Measurements from ENCODE around the gene SDK1.

DNA sequence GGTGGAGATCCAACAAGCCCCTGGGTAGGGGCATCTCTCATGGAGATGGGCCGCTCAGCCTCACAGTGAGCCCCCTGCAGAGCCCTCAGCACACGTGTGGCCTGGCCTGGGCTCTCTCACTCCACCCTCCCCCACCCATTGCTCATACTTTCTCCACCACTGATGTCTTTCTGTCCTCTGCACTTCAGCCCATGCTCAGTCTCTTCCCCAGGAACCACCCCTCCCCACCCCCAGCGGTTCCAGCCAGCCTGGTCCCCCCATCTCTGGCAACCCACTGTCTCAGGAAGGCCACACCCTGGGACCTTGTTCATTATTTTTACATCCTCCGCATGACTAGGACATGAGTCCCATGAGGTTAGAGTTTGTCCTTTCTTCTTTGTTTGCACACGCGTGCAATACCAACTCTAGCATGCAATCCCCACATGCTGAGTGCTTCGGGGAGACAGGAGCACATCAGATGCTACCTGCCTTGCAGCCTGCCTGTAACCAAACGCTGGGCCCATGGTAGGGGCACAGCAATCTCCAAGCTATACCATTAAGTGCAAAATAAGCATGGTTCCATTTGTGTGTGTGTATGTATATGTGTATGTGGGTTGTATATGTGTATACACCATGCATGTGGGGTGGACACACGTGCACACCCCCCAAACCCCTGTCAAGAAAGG lies 972.6 kb downstream of the SDK1 start:
- TF ChIP-seq POLR2A (IDR thresholded peaks at IDR 0.05), result no peak
- TF ChIP-seq, protein P1, sequence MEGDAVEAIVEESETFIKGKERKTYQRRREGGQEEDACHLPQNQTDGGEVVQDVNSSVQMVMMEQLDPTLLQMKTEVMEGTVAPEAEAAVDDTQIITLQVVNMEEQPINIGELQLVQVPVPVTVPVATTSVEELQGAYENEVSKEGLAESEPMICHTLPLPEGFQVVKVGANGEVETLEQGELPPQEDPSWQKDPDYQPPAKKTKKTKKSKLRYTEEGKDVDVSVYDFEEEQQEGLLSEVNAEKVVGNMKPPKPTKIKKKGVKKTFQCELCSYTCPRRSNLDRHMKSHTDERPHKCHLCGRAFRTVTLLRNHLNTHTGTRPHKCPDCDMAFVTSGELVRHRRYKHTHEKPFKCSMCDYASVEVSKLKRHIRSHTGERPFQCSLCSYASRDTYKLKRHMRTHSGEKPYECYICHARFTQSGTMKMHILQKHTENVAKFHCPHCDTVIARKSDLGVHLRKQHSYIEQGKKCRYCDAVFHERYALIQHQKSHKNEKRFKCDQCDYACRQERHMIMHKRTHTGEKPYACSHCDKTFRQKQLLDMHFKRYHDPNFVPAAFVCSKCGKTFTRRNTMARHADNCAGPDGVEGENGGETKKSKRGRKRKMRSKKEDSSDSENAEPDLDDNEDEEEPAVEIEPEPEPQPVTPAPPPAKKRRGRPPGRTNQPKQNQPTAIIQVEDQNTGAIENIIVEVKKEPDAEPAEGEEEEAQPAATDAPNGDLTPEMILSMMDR (IDR thresholded peaks at IDR 0.05), result no peak

All from body of pancreas (tissue), 4 donors.